Anterior cingulate cortex (tissue), 58 donors: ENCODE data around the gene PPARD.
A peak's percentile ranks its signal among the peaks of the same experiment; 100 is the strongest.
"Not testable (repeated sequence)": the region's sequence is repeated elsewhere in the genome, so short reads cannot be mapped to it uniquely, and the experiment has no call there.

Experiments used
- DNase-seq, 58 donors: peaks; one replicate each; lab custom pipeline; 2025; lab: John Stamatoyannopoulos, UW

PPARD gene

GRCh38 chr6:35432291-35432690 lies 89.9 kb downstream of the PPARD start:
- no peak for DNase-seq

- not testable (repeated sequence) for DNase-seq
These were observed 90.3 kb downstream of the PPARD start for GRCh38 chr6:35432702-35433101.

GRCh38 chr6:35435074-35435837 lies 92.9 kb downstream of the PPARD start:
- DNase-seq: no peak

- DNase-seq: no peak
These were observed 93.9 kb downstream of the PPARD start for GRCh38 chr6:35436071-35436857.

GRCh38 chr6:35438378-35439065 lies 96.2 kb downstream of the PPARD start:
- DNase-seq: not testable (repeated sequence)

GRCh38 chr6:35439308-35439707 lies 97.0 kb downstream of the PPARD start:
- DNase-seq: no peak

GRCh38 chr6:35441205-35441604 lies 98.8 kb downstream of the PPARD start:
- DNase-seq: no peak

- DNase-seq: no peak
These were observed 99.3 kb downstream of the PPARD start for GRCh38 chr6:35441642-35442041.

GRCh38 chr6:35442693-35443092 lies 100.3 kb downstream of the PPARD start:
- DNase-seq: no peak

- DNase-seq: no peak
These were observed 101.1 kb downstream of the PPARD start for GRCh38 chr6:35443341-35444030.

- DNase-seq: no peak
These were observed 103.3 kb downstream of the PPARD start for GRCh38 chr6:35445691-35446090.

- no peak for DNase-seq
These were observed 105.8 kb downstream of the PPARD start for GRCh38 chr6:35448191-35448590.

- DNase-seq: peak in 11 of 58 donors; percentile 7 to 68 (median 22)
These were observed 107.0 kb downstream of the PPARD start for GRCh38 chr6:35449287-35449881.

GRCh38 chr6:35451354-35452182 lies 109.2 kb downstream of the PPARD start:
- no peak for DNase-seq

- peak in 56 of 58 donors; percentile 16 to 94 (median 82) for DNase-seq
These were observed 110.1 kb downstream of the PPARD start, which contains the start of gene FANCE for GRCh38 chr6:35452183-35453090. Gene FANCE (plus strand): TSS chr6:35452338. CDS start chr6:35452546, 208 bp downstream.

- no peak for DNase-seq
These were observed 110.9 kb downstream of the PPARD start for GRCh38 chr6:35453236-35453635.

GRCh38 chr6:35454391-35455110 lies 112.2 kb downstream of the PPARD start:
- no peak for DNase-seq
